Breast epithelium (tissue), 3 donors: Measurements from ENCODE around the gene KIF12.

Experiments
- POLR2AphosphoS5 ChIP-seq, 3 donors: sonication (generic); formaldehyde crosslinking; IDR thresholded peaks; one replicate each; pipeline ENCODE4 v1.6.1; 2017; ENCODE audit warnings: antibody characterized with exemption in 3 of 3
- TF ChIP-seq, protein P1 (sequence below), 3 donors: fragments of 450-650 bp; IDR thresholded peaks; one replicate each; pipeline ENCODE4 v1.5.1; 2016 to 2017; ENCODE audit warnings: antibody characterized with exemption in 3 of 3, mild to moderate bottlenecking in 3 of 3, moderate library complexity in 3 of 3

DNA sequence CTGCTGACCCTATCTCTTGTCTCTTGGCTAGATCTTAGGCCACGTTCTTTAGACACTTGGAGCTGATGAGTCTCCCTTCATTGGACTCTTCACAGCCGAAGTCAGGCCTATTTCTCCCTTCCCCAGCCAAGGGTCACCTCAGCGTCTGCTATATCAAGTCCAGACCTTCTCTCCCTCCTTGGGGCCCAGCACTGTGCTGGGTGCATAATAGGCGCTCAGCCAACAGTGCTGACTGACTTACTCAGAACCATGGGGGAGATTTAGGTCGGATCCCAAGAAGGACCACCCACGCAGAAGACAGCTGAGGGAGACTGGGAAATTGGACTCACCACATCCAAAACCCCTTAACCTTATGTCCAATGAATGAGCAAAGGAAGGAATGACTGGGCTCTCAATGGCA, 15.4 kb downstream of the KIF12 start:
- TF ChIP-seq, protein P1, sequence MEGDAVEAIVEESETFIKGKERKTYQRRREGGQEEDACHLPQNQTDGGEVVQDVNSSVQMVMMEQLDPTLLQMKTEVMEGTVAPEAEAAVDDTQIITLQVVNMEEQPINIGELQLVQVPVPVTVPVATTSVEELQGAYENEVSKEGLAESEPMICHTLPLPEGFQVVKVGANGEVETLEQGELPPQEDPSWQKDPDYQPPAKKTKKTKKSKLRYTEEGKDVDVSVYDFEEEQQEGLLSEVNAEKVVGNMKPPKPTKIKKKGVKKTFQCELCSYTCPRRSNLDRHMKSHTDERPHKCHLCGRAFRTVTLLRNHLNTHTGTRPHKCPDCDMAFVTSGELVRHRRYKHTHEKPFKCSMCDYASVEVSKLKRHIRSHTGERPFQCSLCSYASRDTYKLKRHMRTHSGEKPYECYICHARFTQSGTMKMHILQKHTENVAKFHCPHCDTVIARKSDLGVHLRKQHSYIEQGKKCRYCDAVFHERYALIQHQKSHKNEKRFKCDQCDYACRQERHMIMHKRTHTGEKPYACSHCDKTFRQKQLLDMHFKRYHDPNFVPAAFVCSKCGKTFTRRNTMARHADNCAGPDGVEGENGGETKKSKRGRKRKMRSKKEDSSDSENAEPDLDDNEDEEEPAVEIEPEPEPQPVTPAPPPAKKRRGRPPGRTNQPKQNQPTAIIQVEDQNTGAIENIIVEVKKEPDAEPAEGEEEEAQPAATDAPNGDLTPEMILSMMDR (IDR thresholded peaks at IDR 0.05): no peak
- TF ChIP-seq POLR2AphosphoS5 (IDR thresholded peaks at IDR 0.05): no peak
